Measurements from ENCODE around the gene ADAMTSL1. TPM values are rescaled to one million over a fixed set of nuclear protein-coding genes. Genes with fewer than 3 reads are reported as not detected.

The ADAMTSL1 gene
- total RNA-seq, 1 experiment from 2014 or later, result not detected

- Histone ChIP-seq H4K20me1 (ENCODE audit: insufficient read depth) (no peaks in the 10 kb centered on the region), H3K79me2 (ENCODE audit: insufficient read depth, low read length) (no peaks in the 10 kb centered on the region), H3K27me3 (ENCODE audit: insufficient read depth, low read length) (no peaks in the 10 kb centered on the region), H3K27ac (ENCODE audit: low read depth, low read length) (no peak overlapping the region), H3K9me2 (ENCODE audit: insufficient read depth) (no peaks in the 10 kb centered on the region), H3K36me3 (ENCODE audit: control insufficient read depth in 1 of 2, insufficient read depth in 2 of 2, low read length in 2 of 2) (no peaks in the 10 kb centered on the region), H3K9me3 (ENCODE audit: control insufficient read depth in 1 of 2, insufficient read depth in 1 of 2, low read depth in 1 of 2, low read length in 2 of 2) (no peaks in the 10 kb centered on the region), H3K4me1 (ENCODE audit: control insufficient read depth in 1 of 2, insufficient read depth in 2 of 2, low read length in 2 of 2) (no peaks in the 10 kb centered on the region), H3K4me2 (ENCODE audit: low read length) (no peak overlapping the region), H3K9ac (ENCODE audit: low read length) (no peak overlapping the region), H3K4me3 (replicated peaks in 1 of 2; ENCODE audit: low read depth in 1 of 2, low read length in 2 of 2) (no peak overlapping the region), H2AFZ (ENCODE audit: low read depth, low read length, poor library complexity, severe bottlenecking) (no peak overlapping the region)
- BruUV-seq (replicated peaks), result no TSS peak
- CTCF ChIA-PET, result no interaction called here
- intact Hi-C loops (cut with micrococcal nuclease), result no loop called here
- DNase-seq (ENCODE audit: low read depth, low spot score) (no peak), ATAC-seq (no peak)
- RAD21 ChIA-PET (ENCODE audit: low non-redundant PET in 1 of 2, low total read pairs in 2 of 2, uncharacterized antibody in 2 of 2, unreplicated experiment in 2 of 2), result no interaction called here
- POLR2A ChIA-PET, result no interaction called here
- TF ChIP-seq TCF7L2 (IDR thresholded peaks at IDR 0.05; ENCODE audit: borderline replicate concordance, extremely low read depth, insufficient read depth, insufficient read length) (no peak), SIN3A (IDR thresholded peaks at IDR 0.05; ENCODE audit: low read depth) (no peak), ZNF274 (IDR thresholded peaks at IDR 0.05; ENCODE audit: low read depth, low read length) (no peak), POLR2A (IDR thresholded peaks at IDR 0.05; ENCODE audit: borderline replicate concordance, extremely low read depth, insufficient read depth, insufficient read length) (no peak), EZH2phosphoT487 (IDR thresholded peaks at IDR 0.05; ENCODE audit: borderline replicate concordance) (no peak), POLR2AphosphoS5 (IDR thresholded peaks at IDR 0.05; ENCODE audit: low read depth, low read length) (no peak), RAD21 (IDR thresholded peaks at IDR 0.05; ENCODE audit: low read depth) (no peak), CEBPB (IDR thresholded peaks at IDR 0.05; ENCODE audit: low read depth) (no peak), EZH2 (IDR thresholded peaks at IDR 0.05) (no peak), CBX3 (IDR thresholded peaks at IDR 0.05; ENCODE audit: low read depth) (no peak), ZBTB33 (IDR thresholded peaks at IDR 0.05; ENCODE audit: extremely low read depth, insufficient replicate concordance, low read length) (no peak), ZFX (IDR thresholded peaks at IDR 0.05) (no peak), FOSL1 (IDR thresholded peaks at IDR 0.05; ENCODE audit: low read depth) (no peak), ATF3 (IDR thresholded peaks at IDR 0.05) (no peak)
- TF ChIP-seq, protein P1, sequence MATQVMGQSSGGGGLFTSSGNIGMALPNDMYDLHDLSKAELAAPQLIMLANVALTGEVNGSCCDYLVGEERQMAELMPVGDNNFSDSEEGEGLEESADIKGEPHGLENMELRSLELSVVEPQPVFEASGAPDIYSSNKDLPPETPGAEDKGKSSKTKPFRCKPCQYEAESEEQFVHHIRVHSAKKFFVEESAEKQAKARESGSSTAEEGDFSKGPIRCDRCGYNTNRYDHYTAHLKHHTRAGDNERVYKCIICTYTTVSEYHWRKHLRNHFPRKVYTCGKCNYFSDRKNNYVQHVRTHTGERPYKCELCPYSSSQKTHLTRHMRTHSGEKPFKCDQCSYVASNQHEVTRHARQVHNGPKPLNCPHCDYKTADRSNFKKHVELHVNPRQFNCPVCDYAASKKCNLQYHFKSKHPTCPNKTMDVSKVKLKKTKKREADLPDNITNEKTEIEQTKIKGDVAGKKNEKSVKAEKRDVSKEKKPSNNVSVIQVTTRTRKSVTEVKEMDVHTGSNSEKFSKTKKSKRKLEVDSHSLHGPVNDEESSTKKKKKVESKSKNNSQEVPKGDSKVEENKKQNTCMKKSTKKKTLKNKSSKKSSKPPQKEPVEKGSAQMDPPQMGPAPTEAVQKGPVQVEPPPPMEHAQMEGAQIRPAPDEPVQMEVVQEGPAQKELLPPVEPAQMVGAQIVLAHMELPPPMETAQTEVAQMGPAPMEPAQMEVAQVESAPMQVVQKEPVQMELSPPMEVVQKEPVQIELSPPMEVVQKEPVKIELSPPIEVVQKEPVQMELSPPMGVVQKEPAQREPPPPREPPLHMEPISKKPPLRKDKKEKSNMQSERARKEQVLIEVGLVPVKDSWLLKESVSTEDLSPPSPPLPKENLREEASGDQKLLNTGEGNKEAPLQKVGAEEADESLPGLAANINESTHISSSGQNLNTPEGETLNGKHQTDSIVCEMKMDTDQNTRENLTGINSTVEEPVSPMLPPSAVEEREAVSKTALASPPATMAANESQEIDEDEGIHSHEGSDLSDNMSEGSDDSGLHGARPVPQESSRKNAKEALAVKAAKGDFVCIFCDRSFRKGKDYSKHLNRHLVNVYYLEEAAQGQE (IDR thresholded peaks at IDR 0.05; ENCODE audit: low read depth), result no peak
- TF ChIP-seq, protein P2, sequence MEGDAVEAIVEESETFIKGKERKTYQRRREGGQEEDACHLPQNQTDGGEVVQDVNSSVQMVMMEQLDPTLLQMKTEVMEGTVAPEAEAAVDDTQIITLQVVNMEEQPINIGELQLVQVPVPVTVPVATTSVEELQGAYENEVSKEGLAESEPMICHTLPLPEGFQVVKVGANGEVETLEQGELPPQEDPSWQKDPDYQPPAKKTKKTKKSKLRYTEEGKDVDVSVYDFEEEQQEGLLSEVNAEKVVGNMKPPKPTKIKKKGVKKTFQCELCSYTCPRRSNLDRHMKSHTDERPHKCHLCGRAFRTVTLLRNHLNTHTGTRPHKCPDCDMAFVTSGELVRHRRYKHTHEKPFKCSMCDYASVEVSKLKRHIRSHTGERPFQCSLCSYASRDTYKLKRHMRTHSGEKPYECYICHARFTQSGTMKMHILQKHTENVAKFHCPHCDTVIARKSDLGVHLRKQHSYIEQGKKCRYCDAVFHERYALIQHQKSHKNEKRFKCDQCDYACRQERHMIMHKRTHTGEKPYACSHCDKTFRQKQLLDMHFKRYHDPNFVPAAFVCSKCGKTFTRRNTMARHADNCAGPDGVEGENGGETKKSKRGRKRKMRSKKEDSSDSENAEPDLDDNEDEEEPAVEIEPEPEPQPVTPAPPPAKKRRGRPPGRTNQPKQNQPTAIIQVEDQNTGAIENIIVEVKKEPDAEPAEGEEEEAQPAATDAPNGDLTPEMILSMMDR (IDR thresholded peaks at IDR 0.05 in 2 of 3, conservative IDR thresholded peaks at IDR 0.05 in 1 of 3; ENCODE audit: borderline replicate concordance in 1 of 3, insufficient read depth in 1 of 3, low read depth in 2 of 3, low read length in 2 of 3), result no peak
Observed at GRCh38 chr9:18658804-18659705, 185.1 kb downstream of the ADAMTSL1 start.
